Sigmoid colon (tissue), 4 donors: ENCODE data around the gene MDM2.

Experiments used
- POLR2A ChIP-seq, 2 donors: fragments of 450-650 bp; IDR thresholded peaks; one replicate each; pipeline ENCODE4 v1.6.1; 2016; ENCODE audit warnings: antibody characterized with exemption in 2 of 2, mild to moderate bottlenecking in 2 of 2, moderate library complexity in 2 of 2
- POLR2AphosphoS5 ChIP-seq, 4 donors: sonication (generic); formaldehyde crosslinking; IDR thresholded peaks; one replicate each; pipeline ENCODE4 v1.6.1; 2017; ENCODE audit warnings: antibody characterized with exemption in 4 of 4

DNA sequence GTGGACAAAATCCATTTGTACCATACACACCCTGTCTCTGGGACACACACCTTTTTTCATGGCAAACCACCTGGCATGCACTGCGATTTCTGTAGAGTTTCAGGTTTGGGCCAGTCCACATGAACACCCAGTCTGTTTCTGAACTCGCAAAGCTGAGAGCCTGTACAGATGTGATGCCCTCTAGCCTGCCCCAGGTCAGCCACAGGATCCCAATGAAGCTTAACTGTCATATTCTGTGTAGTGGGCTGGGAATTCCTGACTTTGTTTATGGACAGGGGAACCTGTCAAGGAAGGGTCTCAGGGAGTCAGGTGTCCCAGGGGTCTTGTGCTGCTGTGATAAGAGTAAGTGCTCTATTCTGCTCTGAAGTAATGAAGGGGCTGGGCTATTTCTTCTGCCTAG, 85.2 kb downstream of the MDM2 start:
- TF ChIP-seq POLR2A (IDR thresholded peaks at IDR 0.05) (no peak), POLR2AphosphoS5 (IDR thresholded peaks at IDR 0.05) (no peak)
